ENCODE data around the gene CCDC124. TPM values are rescaled to one million over a fixed set of nuclear protein-coding genes. Genes with fewer than 3 reads are reported as not detected.

CCDC124 gene
- total and polyA plus RNA-seq, 2 donors (not counting 1 experiment from before 2014, with no cell fraction given) = 37.2 to 44.3 TPM

- Histone ChIP-seq H3K27ac (ENCODE audit: insufficient read depth, low read length) (no peak overlapping the region), H3K9ac (ENCODE audit: insufficient read depth, low read length) (no peak overlapping the region), H4K20me1 (ENCODE audit: control insufficient read depth, extremely low read depth, insufficient read depth, low read length) (no peaks in the 10 kb centered on the region), H2AFZ (ENCODE audit: low read length) (no peak overlapping the region), H3K4me3 (replicated peaks in 1 of 4; ENCODE audit: control extremely low read depth in 1 of 4, insufficient read depth in 1 of 4, low read depth in 3 of 4, low read length in 4 of 4) (no peak overlapping the region), H3K4me2 (ENCODE audit: extremely low read depth, insufficient read depth, low read length) (no peak overlapping the region), H3K9me3 (ENCODE audit: control insufficient read depth, insufficient read depth, low read depth, low read length) (no peaks in the 10 kb centered on the region), H3K4me1 (ENCODE audit: control insufficient read depth, extremely low read depth, insufficient read depth, low read length) (no peaks in the 10 kb centered on the region), H3K36me3 (ENCODE audit: control insufficient read depth, insufficient read depth, low read length) (peaks cover 4% of the 10 kb centered on the region), H3K27me3 (ENCODE audit: control insufficient read depth, insufficient read depth, low read length) (no peaks in the 10 kb centered on the region), H3K79me2 (ENCODE audit: control insufficient read depth, insufficient read depth, low read length) (peaks cover 4% of the 10 kb centered on the region)
- TF ChIP-seq CTCF (conservative IDR thresholded peaks at IDR 0.05 in 1 of 2, IDR thresholded peaks at IDR 0.05 in 1 of 2; ENCODE audit: low read depth in 1 of 2, low read length in 2 of 2) = peak; percentile 92 to 97
- no peak for TF ChIP-seq EZH2 (IDR thresholded peaks at IDR 0.05; ENCODE audit: low read length, missing control alignments)
- DNase-seq (ENCODE audit: low read depth in 2 of 2) = peak; percentile 80 to 81
Measured at GRCh38 chr19:17938092-17938845, 5.5 kb downstream of the CCDC124 start.

DNA sequence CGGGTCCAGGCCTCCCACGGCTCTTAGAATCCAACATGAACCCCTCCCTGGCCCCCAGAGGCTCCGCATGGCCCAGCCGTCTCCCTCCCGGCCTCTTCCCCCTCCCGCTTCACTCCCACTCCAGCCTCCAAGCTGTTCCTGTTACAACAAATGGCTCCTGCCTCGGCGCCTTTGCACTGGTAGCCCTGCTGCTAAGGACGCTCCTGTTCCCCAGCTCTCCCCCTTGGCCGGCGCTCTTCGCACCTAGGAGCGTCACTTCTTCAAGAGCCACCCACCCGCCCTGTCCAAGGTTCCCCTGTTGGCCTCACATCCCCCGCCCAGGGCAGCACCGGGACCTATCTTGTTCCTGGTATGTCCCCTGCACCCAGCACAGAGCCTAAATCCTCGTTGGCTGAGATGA, 9.4 kb downstream of the CCDC124 start:
- Histone ChIP-seq H3K27ac (ENCODE audit: insufficient read depth, low read length) (no peak overlapping the region), H3K4me2 (ENCODE audit: extremely low read depth, insufficient read depth, low read length) (no peak overlapping the region), H3K79me2 (ENCODE audit: control insufficient read depth, insufficient read depth, low read length) (no peaks in the 10 kb centered on the region), H3K4me3 (replicated peaks in 1 of 4; ENCODE audit: control extremely low read depth in 1 of 4, insufficient read depth in 1 of 4, low read depth in 3 of 4, low read length in 4 of 4) (no peak overlapping the region), H3K9ac (ENCODE audit: insufficient read depth, low read length) (no peak overlapping the region), H2AFZ (ENCODE audit: low read length) (no peak overlapping the region), H3K27me3 (ENCODE audit: control insufficient read depth, insufficient read depth, low read length) (no peaks in the 10 kb centered on the region), H3K36me3 (ENCODE audit: control insufficient read depth, insufficient read depth, low read length) (peaks cover 6% of the 10 kb centered on the region), H4K20me1 (ENCODE audit: control insufficient read depth, extremely low read depth, insufficient read depth, low read length) (no peaks in the 10 kb centered on the region), H3K4me1 (ENCODE audit: control insufficient read depth, extremely low read depth, insufficient read depth, low read length) (peaks cover 5% of the 10 kb centered on the region), H3K9me3 (ENCODE audit: control insufficient read depth, insufficient read depth, low read depth, low read length) (no peaks in the 10 kb centered on the region)
- TF ChIP-seq CTCF (conservative IDR thresholded peaks at IDR 0.05 in 1 of 2, IDR thresholded peaks at IDR 0.05 in 1 of 2; ENCODE audit: low read depth in 1 of 2, low read length in 2 of 2) = no peak
- DNase-seq (ENCODE audit: low read depth in 2 of 2) = no peak

- Histone ChIP-seq H3K27ac (ENCODE audit: insufficient read depth, low read length) (no peak overlapping the region), H3K9me3 (ENCODE audit: control insufficient read depth, insufficient read depth, low read depth, low read length) (no peaks in the 10 kb centered on the region), H3K4me2 (ENCODE audit: extremely low read depth, insufficient read depth, low read length) (no peak overlapping the region), H2AFZ (ENCODE audit: low read length) (no peak overlapping the region), H3K4me3 (replicated peaks in 1 of 4; ENCODE audit: control extremely low read depth in 1 of 4, insufficient read depth in 1 of 4, low read depth in 3 of 4, low read length in 4 of 4) (no peak overlapping the region), H3K36me3 (ENCODE audit: control insufficient read depth, insufficient read depth, low read length) (peaks cover 6% of the 10 kb centered on the region), H3K9ac (ENCODE audit: insufficient read depth, low read length) (no peak overlapping the region), H4K20me1 (ENCODE audit: control insufficient read depth, extremely low read depth, insufficient read depth, low read length) (no peaks in the 10 kb centered on the region), H3K4me1 (ENCODE audit: control insufficient read depth, extremely low read depth, insufficient read depth, low read length) (peaks cover 5% of the 10 kb centered on the region), H3K27me3 (ENCODE audit: control insufficient read depth, insufficient read depth, low read length) (no peaks in the 10 kb centered on the region), H3K79me2 (ENCODE audit: control insufficient read depth, insufficient read depth, low read length) (no peaks in the 10 kb centered on the region)
- DNase-seq (ENCODE audit: low read depth in 2 of 2) = no peak
- no peak for TF ChIP-seq CTCF (conservative IDR thresholded peaks at IDR 0.05 in 1 of 2, IDR thresholded peaks at IDR 0.05 in 1 of 2; ENCODE audit: low read depth in 1 of 2, low read length in 2 of 2)
- no peak for TF ChIP-seq EZH2 (IDR thresholded peaks at IDR 0.05; ENCODE audit: low read length, missing control alignments)
Measured at GRCh38 chr19:17942582-17943273, 9.9 kb downstream of the CCDC124 start.

All from fibroblast of lung (primary cell).